Endodermal cell (in vitro differentiated cells): Measurements from ENCODE around the gene GADD45G. TPM values are rescaled to one million over a fixed set of nuclear protein-coding genes. Genes with fewer than 3 reads are reported as not detected.

Source experiments
- DNase-seq: peaks from one replicate; pipeline ENCODE4 v3.0.0-alpha.2; 2017
- H3K27ac ChIP-seq: 2 replicates; pipeline ENCODE4 v1.5.1; 2013; ENCODE audit warnings: mild to moderate bottlenecking, low read depth, low read length, moderate library complexity
- H3K27me3 ChIP-seq: 2 replicates; pipeline ENCODE4 v1.6.1; 2013; ENCODE audit warnings: mild to moderate bottlenecking, low read length, moderate library complexity; ENCODE audit not compliant: insufficient read depth, control insufficient read depth, poor library complexity, severe bottlenecking
- H3K36me3 ChIP-seq: 2 replicates; pipeline ENCODE4 v1.7.0; 2013; ENCODE audit warnings: mild to moderate bottlenecking, low read length, moderate library complexity; ENCODE audit not compliant: control insufficient read depth, insufficient read depth
- H3K4me1 ChIP-seq: one replicate; pipeline ENCODE4 v1.7.0; 2013; ENCODE audit warnings: low read length; ENCODE audit not compliant: control insufficient read depth, insufficient read depth
- H3K4me3 ChIP-seq: 2 replicates; pipeline ENCODE4 v1.5.1; 2013; ENCODE audit warnings: mild to moderate bottlenecking, low read length, moderate library complexity
- H3K9ac ChIP-seq: 2 replicates; pipeline ENCODE4 v1.6.1; 2013; ENCODE audit warnings: mild to moderate bottlenecking, low read length, moderate library complexity; ENCODE audit not compliant: poor library complexity, severe bottlenecking; ENCODE audit errors: extremely low read depth
- H3K9me3 ChIP-seq: 2 replicates; pipeline ENCODE4 v1.6.1; 2013; ENCODE audit warnings: mild to moderate bottlenecking, low read length, moderate library complexity; ENCODE audit not compliant: control insufficient read depth
- H3K27ac Mint-ChIP-seq: 2 replicates; pipeline ENCODE4 v1.8.0; 2020; ENCODE audit warnings: mixed read lengths
- H3K27me3 Mint-ChIP-seq: 2 replicates; pipeline ENCODE4 v1.8.0; 2021; ENCODE audit warnings: mild to moderate bottlenecking, mixed read lengths; ENCODE audit not compliant: insufficient read depth
- H3K36me3 Mint-ChIP-seq: 2 replicates; pipeline ENCODE4 v1.8.0; 2020; ENCODE audit warnings: low read depth, mixed read lengths
- H3K4me1 Mint-ChIP-seq: 2 replicates; pipeline ENCODE4 v1.8.0; 2020; ENCODE audit warnings: mixed read lengths
- H3K4me3 Mint-ChIP-seq: 2 replicates; pipeline ENCODE4 v1.8.0; 2020; ENCODE audit warnings: mild to moderate bottlenecking, moderate library complexity, mixed read lengths
- H3K9me3 Mint-ChIP-seq: 2 replicates; pipeline ENCODE4 v1.8.0; 2020; ENCODE audit warnings: mild to moderate bottlenecking, mixed read lengths
- CTCF ChIP-seq: fragments of 200-600 bp; sonication (generic); conservative IDR thresholded peaks from 2 replicates; pipeline ENCODE4 v1.5.0; 2021; ENCODE audit warnings: antibody characterized with exemption, mild to moderate bottlenecking
- WGBS, 2 experiments: methylation state at CpG; one replicate each; pipeline versions ENCODE4 v1.1.5 to v1.1.7; 2013; ENCODE audit warnings: missing lambda C conversion rate in 2 of 2, mixed read lengths in 1 of 2; ENCODE audit not compliant: insufficient coverage in 1 of 2, insufficient read length in 1 of 2; 5-methylcytosine and 5-hydroxymethylcytosine counted together
- total RNA-seq, 2 donors: library from RNA; stranded (reverse); fragmentation: NEBNext Ultra II Directional in 1 of 2; extraction: Animal tissue kit (Norgen Biotek cat#: 25700) in 1 of 2; gene quantifications; 2 replicates in 1 of 2; 3 replicates in 1 of 2; pipeline ENCODE4 v1.2.1, GENCODE V29; 2021

The GADD45G gene
- total RNA-seq, 2 donors from 2014 or later = 5.1 to 9.6 TPM

- DNase-seq = no peak
- Mint-ChIP-seq H3K27me3 (peaks cover 6% of the 10 kb centered on the region), H3K27ac (no peak overlapping the region), H3K4me3 (no peak overlapping the region), H3K4me1 (peaks cover 29% of the 10 kb centered on the region), H3K9me3 (no peaks in the 10 kb centered on the region), H3K36me3 (no peaks in the 10 kb centered on the region)
- no peaks in the 10 kb centered on the region for H3K9me3 ChIP-seq
- H3K4me3 ChIP-seq = no peak overlapping the region
- 91 to 97% methylated on average over 5 of the region's 5 CpGs for WGBS, 2 experiments
- H3K27ac ChIP-seq = no peak overlapping the region
- H3K36me3 ChIP-seq = no peaks in the 10 kb centered on the region
- H3K4me1 ChIP-seq = peaks cover 22% of the 10 kb centered on the region
- no peak for TF ChIP-seq CTCF
- no peak overlapping the region for H3K9ac ChIP-seq
- no peaks in the 10 kb centered on the region for H3K27me3 ChIP-seq
These were observed 34.1 kb downstream of the GADD45G start for GRCh38 chr9:89638893-89639292.

GRCh38 chr9:89639367-89639795 lies 34.6 kb downstream of the GADD45G start:
- no peak for TF ChIP-seq CTCF
- peaks cover 6% of the 10 kb centered on the region for H3K27me3 Mint-ChIP-seq
- no peak overlapping the region for H3K9ac ChIP-seq
- 85 to 88% methylated on average over 11 to 13 of the region's 13 CpGs for WGBS, 2 experiments
- no peaks in the 10 kb centered on the region for H3K36me3 ChIP-seq
- no peaks in the 10 kb centered on the region for H3K9me3 ChIP-seq
- DNase-seq = no peak
- peaks cover 29% of the 10 kb centered on the region for H3K4me1 Mint-ChIP-seq
- H3K4me3 ChIP-seq = no peak overlapping the region
- no peak overlapping the region for H3K27ac ChIP-seq
- H3K36me3 Mint-ChIP-seq = no peaks in the 10 kb centered on the region
- H3K4me3 Mint-ChIP-seq = no peak overlapping the region
- H3K27ac Mint-ChIP-seq = no peak overlapping the region
- no peaks in the 10 kb centered on the region for H3K27me3 ChIP-seq
- no peaks in the 10 kb centered on the region for H3K9me3 Mint-ChIP-seq
- H3K4me1 ChIP-seq = peaks cover 22% of the 10 kb centered on the region

- Histone ChIP-seq H3K9me3 (no peaks in the 10 kb centered on the region), H3K4me3 (no peak overlapping the region), H3K27me3 (no peaks in the 10 kb centered on the region), H3K9ac (no peak overlapping the region), H3K36me3 (no peaks in the 10 kb centered on the region), H3K27ac (no peak overlapping the region), H3K4me1 (peaks cover 22% of the 10 kb centered on the region)
- no peak for TF ChIP-seq CTCF
- no peak for DNase-seq
- Mint-ChIP-seq H3K4me3 (no peak overlapping the region), H3K27me3 (peaks cover 6% of the 10 kb centered on the region), H3K4me1 (peaks cover 24% of the 10 kb centered on the region), H3K27ac (no peak overlapping the region), H3K9me3 (no peaks in the 10 kb centered on the region), H3K36me3 (no peaks in the 10 kb centered on the region)
- 94 to 100% methylated on average over 2 to 5 of the region's 5 CpGs for WGBS, 2 experiments
These were observed 35.1 kb downstream of the GADD45G start for GRCh38 chr9:89639961-89640360.
